Neural progenitor cell (in vitro differentiated cells): ENCODE measurements around the gene PCSK5.

Experiments
- CTCF ChIP-seq: fragments of 200-600 bp; sonication (generic); IDR thresholded peaks from 2 replicates; pipeline ENCODE4 v1.5.1; 2017; ENCODE audit warnings: antibody characterized with exemption, mild to moderate bottlenecking
- EZH2 ChIP-seq: fragments of 200-600 bp; sonication (generic); IDR thresholded peaks from 2 replicates; pipeline ENCODE4 v1.6.1; 2017; ENCODE audit warnings: antibody characterized with exemption, mild to moderate bottlenecking, moderate library complexity
- EZH2phosphoT487 ChIP-seq: fragments of 200-600 bp; sonication (generic); IDR thresholded peaks from 2 replicates; pipeline ENCODE4 v1.6.1; 2017; ENCODE audit warnings: antibody characterized with exemption

GRCh38 chr9:76372336-76372735 lies 481.9 kb downstream of the PCSK5 start:
- TF ChIP-seq CTCF: no peak
- TF ChIP-seq EZH2: no peak
- no peak for TF ChIP-seq EZH2phosphoT487
